ENCODE measurements around the gene DGKQ. TPM values are rescaled to one million over a fixed set of nuclear protein-coding genes. Genes with fewer than 3 reads are reported as not detected.

The DGKQ gene
- total RNA-seq, 1 experiment from 2014 or later: 12.4 TPM

- H2AK5ac ChIP-seq (ENCODE audit: insufficient read length, low read length): no peak overlapping the region
- H2BK5ac ChIP-seq (ENCODE audit: insufficient read length, low read length): no peak overlapping the region
- H3K9me3 Mint-ChIP-seq: no peaks in the 10 kb centered on the region
- no peaks in the 10 kb centered on the region for H3K27me3 ChIP-seq (ENCODE audit: insufficient read depth, low read length)
- no peak overlapping the region for H3K9ac ChIP-seq (ENCODE audit: extremely low read depth, insufficient read length, low read length)
- no peak overlapping the region for H3K18ac ChIP-seq (ENCODE audit: insufficient read length, low read depth, low read length)
- H3K27ac Mint-ChIP-seq: peak overlapping the region in 1 of 3 experiments; percentile 22; a peak in 1 of 7 replicates
- peaks cover 16% of the 10 kb centered on the region; the same call in 1 of the 2 replicates for H3K79me2 ChIP-seq (ENCODE audit: insufficient read depth, low read length)
- no peak overlapping the region for H4K91ac ChIP-seq (ENCODE audit: insufficient read length, low read depth, low read length)
- H3K4me1 Mint-ChIP-seq: peaks cover 15 to 16% of the 10 kb centered on the region in 2 experiments
- no peaks in the 10 kb centered on the region for H3K9me3 ChIP-seq (ENCODE audit: control insufficient read depth, low read depth, low read length)
- no peak overlapping the region for H2BK120ac ChIP-seq (ENCODE audit: low read depth, low read length, poor library complexity, severe bottlenecking)
- no peak overlapping the region for H3K23ac ChIP-seq (ENCODE audit: insufficient read length, low read depth, low read length)
- peaks cover 19% of the 10 kb centered on the region for H3K79me1 ChIP-seq (ENCODE audit: insufficient read depth, low read depth, low read length, poor library complexity, severe bottlenecking)
- 100% methylated on average over 1 of the region's 9 CpGs for WGBS (ENCODE audit: extremely low coverage, insufficient read length, low lambda C conversion rate)
- H2BK15ac ChIP-seq (ENCODE audit: low read depth, low read length): no peak overlapping the region
- no peak overlapping the region for H3K4ac ChIP-seq (ENCODE audit: low read depth, low read length)
- no peak overlapping the region for H3K56ac ChIP-seq (ENCODE audit: insufficient read length, low read depth, low read length)
- peaks cover 0 to 3% (median 0%) of the 10 kb centered on the region in 3 experiments; a peak in 3 of 7 replicates for H3K36me3 Mint-ChIP-seq (ENCODE audit: insufficient read depth in 1 of 3, low read depth in 3 of 3)
- TF ChIP-seq CTCF (conservative IDR thresholded peaks at IDR 0.05): no peak
- DNase-seq: no peak
- H4K8ac ChIP-seq (replicated peaks; ENCODE audit: insufficient read length, low read depth, low read length): no peak overlapping the region
- no peak overlapping the region for H2AFZ ChIP-seq (ENCODE audit: low read length)
- H3K27me3 Mint-ChIP-seq (ENCODE audit: low read depth): no peaks in the 10 kb centered on the region
- no peak overlapping the region for H3K4me2 ChIP-seq (ENCODE audit: insufficient read depth, insufficient read length, low read length)
- H2BK20ac ChIP-seq (ENCODE audit: low read depth, low read length, poor library complexity, severe bottlenecking): no peak overlapping the region
- H4K20me1 ChIP-seq (ENCODE audit: control insufficient read depth, insufficient read depth, insufficient read length): no peaks in the 10 kb centered on the region
- no peak overlapping the region for H4K5ac ChIP-seq (ENCODE audit: insufficient read length, low read depth, low read length)
- no peaks in the 10 kb centered on the region for H3K23me2 ChIP-seq (ENCODE audit: insufficient read length, low read depth, low read length, poor library complexity, severe bottlenecking)
- no peak overlapping the region for H3K14ac ChIP-seq (ENCODE audit: insufficient read depth, low read length)
- H3K4me3 Mint-ChIP-seq: no peak overlapping the region
- H3K27ac ChIP-seq (ENCODE audit: insufficient read length, low read depth, low read length): no peak overlapping the region
- no peak overlapping the region for H3T11ph ChIP-seq (ENCODE audit: low read length)
- no peak overlapping the region for H2BK12ac ChIP-seq (ENCODE audit: insufficient read length, low read depth, low read length)
- no peaks in the 10 kb centered on the region for H3K4me1 ChIP-seq (ENCODE audit: insufficient read depth, low read length)
Measured at GRCh38 chr4:925171-925570, 48.2 kb downstream of the DGKQ start.

Measured in H9 (cell line).